ENCODE results near the gene GMCL2.

Gene GMCL2

DNA sequence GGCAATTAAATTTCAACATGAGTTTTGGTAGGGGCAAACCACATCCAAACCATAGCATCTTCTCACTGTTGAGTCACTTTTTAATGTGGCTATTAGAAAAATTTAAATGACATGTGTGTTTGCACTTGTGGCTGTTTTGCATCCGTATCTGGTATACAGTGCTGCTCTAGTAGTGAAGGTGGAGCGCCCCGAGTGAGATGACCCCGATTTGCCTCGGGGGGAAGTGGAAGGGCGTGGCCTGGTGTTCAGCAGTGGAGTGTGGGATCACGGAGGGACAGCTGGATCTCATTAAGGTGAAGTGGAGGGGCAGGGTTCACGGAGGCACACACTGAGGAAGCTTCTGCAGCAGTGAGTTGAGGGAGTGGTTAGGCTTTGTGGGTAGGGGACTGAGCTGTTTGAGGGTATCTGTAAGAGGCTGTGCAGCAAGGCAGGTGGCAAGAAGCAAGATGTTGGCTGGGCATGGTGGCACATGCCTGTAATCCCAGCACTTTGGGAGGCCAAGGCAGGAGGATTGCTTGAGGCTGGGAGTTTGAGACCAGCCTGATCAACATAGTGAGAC, 6.2 kb upstream of the GMCL2 start:
- Histone ChIP-seq H4K12ac (ENCODE audit: low read depth, low read length) (no peak overlapping the region), H3K36me3 (ENCODE audit: control insufficient read depth in 1 of 2, insufficient read depth in 2 of 2, low read length in 2 of 2) (no peaks in the 10 kb centered on the region), H3K79me2 (ENCODE audit: control insufficient read depth, insufficient read depth, low read length, poor library complexity) (no peaks in the 10 kb centered on the region), H3K4me2 (ENCODE audit: low read length) (no peak overlapping the region), H3K9ac (ENCODE audit: low read length) (no peak overlapping the region), H3K9me3 (ENCODE audit: insufficient read depth, low read depth, low read length) (peaks cover 8% of the 10 kb centered on the region), H2BK120ac (ENCODE audit: insufficient read depth, low read length, poor library complexity) (no peak overlapping the region), H2BK5ac (ENCODE audit: low read depth, low read length, poor library complexity) (no peak overlapping the region), H2BK12ac (ENCODE audit: low read length) (no peak overlapping the region), H4K8ac (ENCODE audit: low read depth, low read length) (no peak overlapping the region), H4K91ac (ENCODE audit: low read depth, low read length) (no peak overlapping the region), H3K27ac (ENCODE audit: low read depth, low read length) (no peak overlapping the region), H3K79me1 (ENCODE audit: low read length) (no peaks in the 10 kb centered on the region), H3K27me3 (ENCODE audit: insufficient read depth, low read length) (no peaks in the 10 kb centered on the region), H3K4ac (ENCODE audit: low read depth, low read length) (no peak overlapping the region), H3K23ac (ENCODE audit: low read length) (no peak overlapping the region), H3K4me3 (ENCODE audit: low read depth, low read length) (no peak overlapping the region), H2AFZ (ENCODE audit: insufficient read depth, low read length, poor library complexity) (no peak overlapping the region), H3K4me1 (ENCODE audit: control insufficient read depth in 1 of 2, insufficient read depth in 2 of 2, low read length in 2 of 2) (no peaks in the 10 kb centered on the region), H3K18ac (ENCODE audit: low read length) (no peak overlapping the region), H3K14ac (ENCODE audit: low read length) (no peak overlapping the region), H2AK5ac (ENCODE audit: low read length) (no peak overlapping the region)
- DNase-seq = no peak
- WGBS (ENCODE audit: extremely low coverage, insufficient coverage, insufficient read length) = no CpG with 5 or more reads among the region's 8 CpGs

DNA sequence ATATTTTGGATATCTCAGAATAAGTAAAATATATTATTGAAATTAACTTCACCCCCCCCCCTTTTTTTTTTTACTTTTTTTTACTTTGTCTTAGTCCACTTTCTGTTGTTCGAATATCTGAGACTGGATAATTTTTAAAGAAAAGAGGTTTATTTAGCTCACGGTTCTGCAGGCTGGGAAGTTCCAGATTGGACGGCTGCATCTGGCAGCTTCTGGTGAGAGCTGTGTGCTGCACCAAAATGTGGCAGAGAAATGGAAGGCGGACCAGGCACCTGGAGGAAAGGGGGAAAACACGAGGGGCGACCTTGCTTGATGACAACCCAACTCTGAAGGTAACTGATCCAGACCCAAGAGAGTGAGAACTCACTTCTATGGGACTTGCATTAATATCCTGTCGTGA, 5.6 kb upstream of the GMCL2 start:
- no peak overlapping the region for H2AK5ac ChIP-seq (ENCODE audit: low read length)

DNA sequence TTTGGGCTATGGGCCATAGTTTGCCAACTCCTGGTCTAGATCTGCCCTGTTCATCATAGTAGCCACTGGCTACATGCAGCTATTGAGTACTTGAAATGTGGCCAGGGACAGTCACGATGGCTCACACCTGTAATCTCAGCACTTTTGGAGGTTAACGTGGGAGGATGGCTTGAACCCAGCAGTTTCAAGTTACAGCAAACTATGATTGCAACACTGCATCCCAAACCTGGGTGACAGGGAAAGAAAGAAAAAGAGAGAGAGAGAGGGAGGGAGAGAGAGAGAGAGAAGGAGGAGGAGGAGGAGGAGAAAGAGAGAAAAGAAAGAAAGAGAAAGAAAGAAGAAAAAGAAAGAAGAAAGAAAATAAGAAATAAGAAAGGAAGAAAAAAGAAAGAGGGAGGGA, 5.1 kb upstream of the GMCL2 start:
- Histone ChIP-seq H3K79me2 (ENCODE audit: control insufficient read depth, insufficient read depth, low read length, poor library complexity) (no peaks in the 10 kb centered on the region), H3K14ac (ENCODE audit: low read length) (no peak overlapping the region), H3K23ac (ENCODE audit: low read length) (no peak overlapping the region), H3K4me3 (ENCODE audit: low read depth, low read length) (no peak overlapping the region), H3K27ac (ENCODE audit: low read depth, low read length) (no peak overlapping the region), H3K4me2 (ENCODE audit: low read length) (no peak overlapping the region), H2AFZ (ENCODE audit: insufficient read depth, low read length, poor library complexity) (no peak overlapping the region), H3K4me1 (ENCODE audit: control insufficient read depth in 1 of 2, insufficient read depth in 2 of 2, low read length in 2 of 2) (no peaks in the 10 kb centered on the region), H3K79me1 (ENCODE audit: low read length) (no peaks in the 10 kb centered on the region), H4K91ac (ENCODE audit: low read depth, low read length) (no peak overlapping the region), H4K8ac (ENCODE audit: low read depth, low read length) (no peak overlapping the region), H2AK5ac (ENCODE audit: low read length) (no peak overlapping the region), H3K18ac (ENCODE audit: low read length) (no peak overlapping the region), H3K9ac (ENCODE audit: low read length) (no peak overlapping the region), H3K27me3 (ENCODE audit: insufficient read depth, low read length) (no peaks in the 10 kb centered on the region), H2BK5ac (ENCODE audit: low read depth, low read length, poor library complexity) (no peak overlapping the region), H3K36me3 (ENCODE audit: control insufficient read depth in 1 of 2, insufficient read depth in 2 of 2, low read length in 2 of 2) (no peaks in the 10 kb centered on the region), H2BK120ac (ENCODE audit: insufficient read depth, low read length, poor library complexity) (no peak overlapping the region), H4K12ac (ENCODE audit: low read depth, low read length) (no peak overlapping the region), H3K4ac (ENCODE audit: low read depth, low read length) (no peak overlapping the region), H2BK12ac (ENCODE audit: low read length) (no peak overlapping the region), H3K9me3 (ENCODE audit: insufficient read depth, low read depth, low read length) (peaks cover 8% of the 10 kb centered on the region)
- WGBS (ENCODE audit: extremely low coverage, insufficient coverage, insufficient read length) = no CpG with 5 or more reads among the region's 2 CpGs
- DNase-seq = no peak

More for the DNA sequence above, 5.6 kb upstream of the GMCL2 start:
- Histone ChIP-seq H4K12ac (ENCODE audit: low read depth, low read length) (no peak overlapping the region), H3K36me3 (ENCODE audit: control insufficient read depth in 1 of 2, insufficient read depth in 2 of 2, low read length in 2 of 2) (no peaks in the 10 kb centered on the region), H3K4ac (ENCODE audit: low read depth, low read length) (no peak overlapping the region), H4K91ac (ENCODE audit: low read depth, low read length) (no peak overlapping the region), H3K18ac (ENCODE audit: low read length) (no peak overlapping the region), H3K27ac (ENCODE audit: low read depth, low read length) (no peak overlapping the region), H3K14ac (ENCODE audit: low read length) (no peak overlapping the region), H3K27me3 (ENCODE audit: insufficient read depth, low read length) (no peaks in the 10 kb centered on the region), H4K8ac (ENCODE audit: low read depth, low read length) (no peak overlapping the region), H2BK5ac (ENCODE audit: low read depth, low read length, poor library complexity) (no peak overlapping the region), H3K9ac (ENCODE audit: low read length) (no peak overlapping the region), H3K4me3 (ENCODE audit: low read depth, low read length) (no peak overlapping the region), H3K4me2 (ENCODE audit: low read length) (no peak overlapping the region), H3K4me1 (ENCODE audit: control insufficient read depth in 1 of 2, insufficient read depth in 2 of 2, low read length in 2 of 2) (no peaks in the 10 kb centered on the region), H2BK12ac (ENCODE audit: low read length) (no peak overlapping the region), H3K79me2 (ENCODE audit: control insufficient read depth, insufficient read depth, low read length, poor library complexity) (no peaks in the 10 kb centered on the region), H2AFZ (ENCODE audit: insufficient read depth, low read length, poor library complexity) (no peak overlapping the region), H3K79me1 (ENCODE audit: low read length) (no peaks in the 10 kb centered on the region), H2BK120ac (ENCODE audit: insufficient read depth, low read length, poor library complexity) (no peak overlapping the region), H3K9me3 (ENCODE audit: insufficient read depth, low read depth, low read length) (peaks cover 8% of the 10 kb centered on the region), H3K23ac (ENCODE audit: low read length) (no peak overlapping the region)
- no peak for DNase-seq
- WGBS (ENCODE audit: extremely low coverage, insufficient coverage, insufficient read length) = no CpG with 5 or more reads among the region's 7 CpGs

DNA sequence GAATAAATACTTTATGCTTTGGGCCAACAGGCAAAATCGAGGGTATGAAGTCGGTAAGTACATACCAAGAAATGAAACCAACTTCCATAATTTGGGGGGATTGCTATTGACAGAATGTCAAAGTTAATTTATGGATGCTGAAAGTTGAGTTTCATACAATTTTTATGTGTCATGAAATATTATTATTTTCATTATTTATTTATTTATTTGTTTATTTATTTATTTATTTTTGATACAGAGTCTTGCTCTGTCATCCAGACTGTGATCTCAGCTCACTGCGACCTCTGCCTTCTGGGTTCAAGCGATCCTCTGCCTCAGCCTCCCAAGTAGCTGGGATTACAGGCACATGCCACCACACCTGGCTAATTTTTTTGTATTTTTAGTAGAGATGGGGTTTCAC, 4.5 kb upstream of the GMCL2 start:
- no peak overlapping the region for H4K8ac ChIP-seq (ENCODE audit: low read depth, low read length)
- peaks cover 8% of the 10 kb centered on the region for H3K9me3 ChIP-seq (ENCODE audit: insufficient read depth, low read depth, low read length)
- no peak overlapping the region for H4K12ac ChIP-seq (ENCODE audit: low read depth, low read length)
- no peak overlapping the region for H3K4me3 ChIP-seq (ENCODE audit: low read depth, low read length)
- DNase-seq = no peak
- no peaks in the 10 kb centered on the region for H3K79me2 ChIP-seq (ENCODE audit: control insufficient read depth, insufficient read depth, low read length, poor library complexity)
- no peaks in the 10 kb centered on the region for H3K4me1 ChIP-seq (ENCODE audit: control insufficient read depth in 1 of 2, insufficient read depth in 2 of 2, low read length in 2 of 2)
- no CpG with 5 or more reads among the region's 4 CpGs for whole genome bisulfite sequencing (ENCODE audit: extremely low coverage, insufficient coverage, insufficient read length)
- H3K18ac ChIP-seq (ENCODE audit: low read length) = no peak overlapping the region
- no peak overlapping the region for H2BK120ac ChIP-seq (ENCODE audit: insufficient read depth, low read length, poor library complexity)
- H3K27me3 ChIP-seq (ENCODE audit: insufficient read depth, low read length) = no peaks in the 10 kb centered on the region
- no peak overlapping the region for H3K9ac ChIP-seq (ENCODE audit: low read length)
- H3K4ac ChIP-seq (ENCODE audit: low read depth, low read length) = no peak overlapping the region
- H4K91ac ChIP-seq (ENCODE audit: low read depth, low read length) = no peak overlapping the region
- no peak overlapping the region for H3K27ac ChIP-seq (ENCODE audit: low read depth, low read length)
- no peaks in the 10 kb centered on the region for H3K36me3 ChIP-seq (ENCODE audit: control insufficient read depth in 1 of 2, insufficient read depth in 2 of 2, low read length in 2 of 2)
- no peak overlapping the region for H2AFZ ChIP-seq (ENCODE audit: insufficient read depth, low read length, poor library complexity)
- no peaks in the 10 kb centered on the region for H3K79me1 ChIP-seq (ENCODE audit: low read length)
- H3K14ac ChIP-seq (ENCODE audit: low read length) = no peak overlapping the region
- no peak overlapping the region for H2AK5ac ChIP-seq (ENCODE audit: low read length)
- no peak overlapping the region for H3K23ac ChIP-seq (ENCODE audit: low read length)
- no peak overlapping the region for H3K4me2 ChIP-seq (ENCODE audit: low read length)
- H2BK5ac ChIP-seq (ENCODE audit: low read depth, low read length, poor library complexity) = no peak overlapping the region
- no peak overlapping the region for H2BK12ac ChIP-seq (ENCODE audit: low read length)
